RWPE2 (cell line): Measurements from ENCODE around the gene KRTAP5-10.

Experiments used
- ATAC-seq: fragments of 200-7000 bp; cut with Tn5 transposase; 3 replicates; pipeline ENCODE4 v1.9.1; 2021; ENCODE audit warnings: low read depth
- DNase-seq: peaks from one replicate; pipeline ENCODE4 v3.0.0-alpha.2; 2020; ENCODE audit warnings: low spot score
- H3K27ac ChIP-seq: fragments of 450-650 bp; 2 replicates; pipeline ENCODE4 v1.5.1; 2017; ENCODE audit warnings: mild to moderate bottlenecking; ENCODE audit not compliant: poor library complexity, severe bottlenecking
- H3K27me3 ChIP-seq: fragments of 250-450 bp; sonication (Bioruptor Pico); 2 replicates; pipeline ENCODE4 v1.5.1; 2021; ENCODE audit warnings: mild to moderate bottlenecking, moderate library complexity; ENCODE audit not compliant: insufficient read depth, poor library complexity, severe bottlenecking
- H3K36me3 ChIP-seq: fragments of 250-450 bp; sonication (Bioruptor Pico); 2 replicates; pipeline ENCODE4 v1.5.1; 2020; ENCODE audit warnings: low read depth, mild to moderate bottlenecking, moderate library complexity
- H3K4me1 ChIP-seq: fragments of 250-450 bp; sonication (Bioruptor Pico); 2 replicates; pipeline ENCODE4 v1.5.1; 2021; ENCODE audit warnings: mild to moderate bottlenecking, moderate library complexity; ENCODE audit not compliant: insufficient read depth, poor library complexity, severe bottlenecking
- H3K4me3 ChIP-seq: fragments of 250-450 bp; sonication (Bioruptor Pico); 2 replicates; pipeline ENCODE4 v1.5.1; 2021; ENCODE audit warnings: mild to moderate bottlenecking, moderate library complexity; ENCODE audit not compliant: severe bottlenecking
- H3K9me3 ChIP-seq: fragments of 250-450 bp; sonication (Bioruptor Pico); 2 replicates; pipeline ENCODE4 v1.5.1; 2021; ENCODE audit warnings: mild to moderate bottlenecking, moderate library complexity; ENCODE audit not compliant: severe bottlenecking
- CTCF ChIP-seq: fragments of 450-650 bp; IDR thresholded peaks from one replicate; pipeline ENCODE4 v1.5.1; 2017; ENCODE audit warnings: mild to moderate bottlenecking, moderate library complexity; ENCODE audit not compliant: poor library complexity, severe bottlenecking

KRTAP5-10 gene

GRCh38 chr11:71555508-71555907, 9.9 kb upstream of the KRTAP5-10 start:
- Histone ChIP-seq H3K36me3 (no peaks in the 10 kb centered on the region), H3K27ac (no peak overlapping the region), H3K27me3 (peaks cover 6% of the 10 kb centered on the region), H3K4me1 (no peaks in the 10 kb centered on the region), H3K4me3 (no peak overlapping the region), H3K9me3 (no peaks in the 10 kb centered on the region)
- no peak for ATAC-seq
- DNase-seq = no peak
- no peak for TF ChIP-seq CTCF

GRCh38 chr11:71556018-71556417, 9.3 kb upstream of the KRTAP5-10 start:
- H3K36me3 ChIP-seq = no peaks in the 10 kb centered on the region
- peaks cover 6% of the 10 kb centered on the region for H3K27me3 ChIP-seq
- H3K27ac ChIP-seq = no peak overlapping the region
- DNase-seq = no peak
- no peak overlapping the region for H3K4me3 ChIP-seq
- no peaks in the 10 kb centered on the region for H3K9me3 ChIP-seq
- no peak for TF ChIP-seq CTCF
- H3K4me1 ChIP-seq = no peaks in the 10 kb centered on the region
- no peak for ATAC-seq

GRCh38 chr11:71557257-71557656, 8.1 kb upstream of the KRTAP5-10 start:
- Histone ChIP-seq H3K4me1 (no peaks in the 10 kb centered on the region), H3K27me3 (no peaks in the 10 kb centered on the region), H3K9me3 (no peaks in the 10 kb centered on the region), H3K36me3 (no peaks in the 10 kb centered on the region), H3K4me3 (no peak overlapping the region), H3K27ac (no peak overlapping the region)
- TF ChIP-seq CTCF = no peak
- DNase-seq = no peak
- no peak for ATAC-seq

- no peak for DNase-seq
- H3K27me3 ChIP-seq = no peaks in the 10 kb centered on the region
- no peak for TF ChIP-seq CTCF
- H3K36me3 ChIP-seq = no peaks in the 10 kb centered on the region
- H3K4me3 ChIP-seq = no peak overlapping the region
- H3K9me3 ChIP-seq = no peaks in the 10 kb centered on the region
- no peaks in the 10 kb centered on the region for H3K4me1 ChIP-seq
- no peak overlapping the region for H3K27ac ChIP-seq
- ATAC-seq = no peak
Observed at GRCh38 chr11:71558996-71559395, 6.4 kb upstream of the KRTAP5-10 start.

GRCh38 chr11:71562120-71562519, 3.2 kb upstream of the KRTAP5-10 start:
- Histone ChIP-seq H3K4me3 (no peak overlapping the region), H3K4me1 (no peaks in the 10 kb centered on the region), H3K36me3 (no peaks in the 10 kb centered on the region), H3K27ac (no peak overlapping the region), H3K27me3 (no peaks in the 10 kb centered on the region), H3K9me3 (no peaks in the 10 kb centered on the region)
- no peak for DNase-seq
- ATAC-seq = no peak
- TF ChIP-seq CTCF = no peak
